GM23338 (cell line): ENCODE results near the gene EGFL6. TPM values are rescaled to one million over a fixed set of nuclear protein-coding genes. Genes with fewer than 3 reads are reported as not detected.

Source experiments
- ATAC-seq: fragments of 200-7000 bp; cut with Tn5 transposase; 3 replicates; pipeline ENCODE4 v1.9.1; 2020
- DNase-seq: peaks from one replicate; pipeline ENCODE4 v3.0.0-alpha.2; 2015; ENCODE audit warnings: low spot score
- H2AFZ ChIP-seq: fragments of 200-600 bp; sonication (generic); 2 replicates; pipeline ENCODE4 v1.8.0; 2016; ENCODE audit warnings: antibody characterized with exemption, mild to moderate bottlenecking, moderate library complexity
- H3F3A ChIP-seq: fragments of 200-600 bp; sonication (generic); replicated peaks from 2 replicates; pipeline ENCODE4 v1.8.0; 2017; ENCODE audit warnings: antibody characterized with exemption, mixed run types, low read depth
- H3K27ac ChIP-seq: fragments of 200-600 bp; sonication (generic); 2 replicates; pipeline ENCODE4 v1.6.1; 2016; ENCODE audit warnings: low read depth
- H3K27me3 ChIP-seq: fragments of 200-600 bp; sonication (generic); 2 replicates; pipeline ENCODE4 v1.8.0; 2016; ENCODE audit warnings: mild to moderate bottlenecking, mixed run types, moderate library complexity; ENCODE audit not compliant: insufficient read depth
- H3K36me3 ChIP-seq: fragments of 200-600 bp; sonication (generic); 2 replicates; pipeline ENCODE4 v1.8.0; 2016; ENCODE audit warnings: mild to moderate bottlenecking; ENCODE audit not compliant: insufficient read depth
- H3K4me1 ChIP-seq: fragments of 200-600 bp; sonication (generic); 2 replicates; pipeline ENCODE4 v1.8.0; 2016; ENCODE audit warnings: mild to moderate bottlenecking, moderate library complexity; ENCODE audit not compliant: insufficient read depth
- H3K4me2 ChIP-seq: fragments of 200-600 bp; sonication (generic); 2 replicates; pipeline ENCODE4 v1.7.1; 2017; ENCODE audit warnings: mixed run types
- H3K4me3 ChIP-seq: fragments of 200-600 bp; sonication (generic); 2 replicates; pipeline ENCODE4 v1.6.1; 2016; ENCODE audit warnings: mixed run types
- H3K79me2 ChIP-seq: fragments of 200-600 bp; sonication (generic); replicated peaks from 2 replicates; pipeline ENCODE4 v1.8.0; 2017; ENCODE audit warnings: mild to moderate bottlenecking; ENCODE audit not compliant: insufficient read depth
- H3K9me2 ChIP-seq: fragments of 200-600 bp; sonication (generic); 2 replicates; pipeline ENCODE4 v1.8.0; 2017; ENCODE audit not compliant: insufficient read depth
- H4K20me1 ChIP-seq: fragments of 200-600 bp; sonication (generic); replicated peaks from 2 replicates; pipeline ENCODE4 v1.8.0; 2017; ENCODE audit warnings: mild to moderate bottlenecking; ENCODE audit not compliant: insufficient read depth
- H3K27ac Mint-ChIP-seq: 2 replicates; pipeline ENCODE4 v1.8.0; 2020; ENCODE audit warnings: inconsistent platforms, mild to moderate bottlenecking, moderate library complexity, mixed read lengths
- H3K27me3 Mint-ChIP-seq: 3 replicates; pipeline ENCODE4 v1.8.0; 2022; ENCODE audit warnings: low read depth, mild to moderate bottlenecking, moderate library complexity, mixed read lengths, inconsistent platforms; ENCODE audit not compliant: insufficient read depth, poor library complexity
- H3K36me3 Mint-ChIP-seq: 3 replicates; pipeline ENCODE4 v1.8.0; 2021; ENCODE audit warnings: low read depth, mild to moderate bottlenecking, inconsistent platforms, moderate library complexity, mixed read lengths
- H3K4me1 Mint-ChIP-seq: 3 replicates; pipeline ENCODE4 v1.8.0; 2020; ENCODE audit warnings: mild to moderate bottlenecking, inconsistent platforms, mixed read lengths
- H3K4me3 Mint-ChIP-seq: 3 replicates; pipeline ENCODE4 v1.8.0; 2021; ENCODE audit warnings: moderate library complexity, mild to moderate bottlenecking, inconsistent platforms, mixed read lengths
- H3K9me3 Mint-ChIP-seq: 3 replicates; pipeline ENCODE4 v1.8.0; 2020; ENCODE audit warnings: moderate library complexity, mild to moderate bottlenecking, inconsistent platforms, mixed read lengths
- CREB1 ChIP-seq: fragments of 250-450 bp; sonication (Bioruptor Pico); IDR thresholded peaks from 2 replicates; pipeline ENCODE4 v1.5.0; 2020; ENCODE audit warnings: low read depth, mild to moderate bottlenecking, moderate library complexity
- CTCF ChIP-seq, 2 experiments: fragments of 200-600 bp in 1 of 2; sonication (generic) in 1 of 2; conservative IDR thresholded peaks; 2 replicates each; pipeline versions ENCODE4 v1.5.1 to v1.6.1; 2016 to 2017; ENCODE audit warnings: antibody characterized with exemption in 2 of 2, low read depth in 2 of 2, mild to moderate bottlenecking in 2 of 2, moderate library complexity in 1 of 2
- ETS1 ChIP-seq: IDR thresholded peaks from 2 replicates; pipeline ENCODE4 v1.6.1; 2016; ENCODE audit warnings: antibody characterized with exemption
- EZH2 ChIP-seq: fragments of 200-600 bp; sonication (generic); IDR thresholded peaks from one replicate; pipeline ENCODE4 v1.8.0; 2017; ENCODE audit warnings: antibody characterized with exemption, mild to moderate bottlenecking, low read depth; ENCODE audit not compliant: unreplicated experiment
- EZH2phosphoT487 ChIP-seq: fragments of 200-600 bp; sonication (generic); IDR thresholded peaks from one replicate; pipeline ENCODE4 v1.8.1; 2018; ENCODE audit warnings: antibody characterized with exemption; ENCODE audit not compliant: unreplicated experiment
- JUNB ChIP-seq: IDR thresholded peaks from one replicate; pipeline ENCODE4 v1.6.1; 2016; ENCODE audit warnings: antibody characterized with exemption; ENCODE audit not compliant: unreplicated experiment
- NANOG ChIP-seq: IDR thresholded peaks from 2 replicates; pipeline ENCODE4 v1.6.1; 2016; ENCODE audit warnings: antibody characterized with exemption, borderline replicate concordance
- POLR2AphosphoS5 ChIP-seq: IDR thresholded peaks from 2 replicates; pipeline ENCODE4 v1.6.1; 2016; ENCODE audit warnings: antibody characterized with exemption, low read depth
- REST ChIP-seq: IDR thresholded peaks from one replicate; pipeline ENCODE4 v1.6.1; 2018; ENCODE audit warnings: antibody characterized with exemption; ENCODE audit not compliant: unreplicated experiment
- STAT1 ChIP-seq: IDR thresholded peaks from one replicate; pipeline ENCODE4 v1.6.1; 2016; ENCODE audit warnings: antibody characterized with exemption; ENCODE audit not compliant: unreplicated experiment
- ZNF114 ChIP-seq: fragments of 250-450 bp; sonication (Bioruptor Pico); IDR thresholded peaks from 2 replicates; pipeline ENCODE4 v1.5.0; 2020; ENCODE audit warnings: mild to moderate bottlenecking, moderate library complexity
- ZNF331 ChIP-seq: fragments of 250-450 bp; sonication (Bioruptor Pico); IDR thresholded peaks from 2 replicates; pipeline ENCODE4 v1.5.0; 2020; ENCODE audit warnings: low read depth, mild to moderate bottlenecking, moderate library complexity
- ZNF462 ChIP-seq: fragments of 250-450 bp; sonication (Bioruptor Pico); IDR thresholded peaks from 2 replicates; pipeline ENCODE4 v1.5.0; 2020; ENCODE audit warnings: mild to moderate bottlenecking, moderate library complexity
- polyA plus RNA-seq: library from polyadenylated mRNA; unstranded; fragments of >200 nt; fragmentation: Nextera tagmentation; extraction: Ambion mirVana; gene quantifications from 2 replicates; pipeline ENCODE4 v1.2.1, GENCODE V29; 2016
- total RNA-seq: library from RNA; depleted of rRNA; stranded (reverse); fragments of >200 nt; shearing (Covaris generic); gene quantifications from 2 replicates; pipeline ENCODE4 v1.2.3, GENCODE V29; 2014

EGFL6 gene
- total and polyA plus RNA-seq, 2 experiments from 2014 or later = 1.2 to 2.6 TPM

- TF ChIP-seq EZH2 (no peak), ZNF331 (CRISPR knock-in tag) (no peak), EZH2phosphoT487 (no peak), JUNB (no peak), ETS1 (no peak), REST (no peak), STAT1 (no peak), CREB1 (CRISPR knock-in tag) (no peak), NANOG (no peak), POLR2AphosphoS5 (no peak), CTCF (conservative IDR thresholded peaks at IDR 0.05; ENCODE audit: low read depth in 2 of 2) (no peak), ZNF114 (CRISPR knock-in tag) (no peak), ZNF462 (CRISPR knock-in tag) (no peak)
- Mint-ChIP-seq H3K4me3 (no peak overlapping the region), H3K27me3 (peaks cover 1% of the 10 kb centered on the region), H3K27ac (no peak overlapping the region), H3K36me3 (peaks cover 11% of the 10 kb centered on the region; the same call in 2 of the 3 replicates), H3K4me1 (no peaks in the 10 kb centered on the region), H3K9me3 (peaks cover 23% of the 10 kb centered on the region)
- ATAC-seq (no peak), DNase-seq (no peak)
- no peaks in the 10 kb centered on the region for H3K27me3 ChIP-seq
- no peaks in the 10 kb centered on the region for H3K36me3 ChIP-seq
- H3K9me2 ChIP-seq = no peaks in the 10 kb centered on the region
- H2AFZ ChIP-seq = no peak overlapping the region
- H3K4me2 ChIP-seq = no peak overlapping the region
- H3K27ac ChIP-seq = no peak overlapping the region
- no peaks in the 10 kb centered on the region for H3F3A ChIP-seq
- H3K79me2 ChIP-seq = no peaks in the 10 kb centered on the region
- H3K4me1 ChIP-seq = no peaks in the 10 kb centered on the region
- H3K4me3 ChIP-seq = no peak overlapping the region
- H4K20me1 ChIP-seq = no peaks in the 10 kb centered on the region
Measured at GRCh38 chrX:13638021-13638420, 68.6 kb downstream of the EGFL6 start.
